IPS DF 6.9 (cell line): Measurements from ENCODE around the gene FPGS.

Source experiments
- DNase-seq: peaks from one replicate; pipeline ENCODE4 v3.0.0-alpha.2; 2013; ENCODE audit warnings: low read depth, low spot score
- H3K27ac ChIP-seq: one replicate; pipeline ENCODE4 v1.5.1; 2013; ENCODE audit warnings: low read length, control low read depth
- H3K27me3 ChIP-seq: 2 replicates; pipeline ENCODE4 v1.6.1; 2013; ENCODE audit warnings: mild to moderate bottlenecking, low read length; ENCODE audit not compliant: control insufficient read depth, insufficient read depth
- H3K36me3 ChIP-seq: 2 replicates; pipeline ENCODE4 v1.6.1; 2013; ENCODE audit warnings: low read length; ENCODE audit not compliant: control insufficient read depth, insufficient read depth
- H3K4me1 ChIP-seq: 2 replicates; pipeline ENCODE4 v1.6.1; 2013; ENCODE audit warnings: low read length; ENCODE audit not compliant: control insufficient read depth, insufficient read depth
- H3K4me3 ChIP-seq: 2 replicates; pipeline ENCODE4 v1.5.1; 2013; ENCODE audit warnings: mild to moderate bottlenecking, low read length
- H3K9me3 ChIP-seq: 2 replicates; pipeline ENCODE4 v1.6.1; 2013; ENCODE audit warnings: low read length, inconsistent platforms; ENCODE audit not compliant: control insufficient read depth, insufficient read depth
- WGBS: extraction: QIAGEN DNeasy Blood & Tissue Kit; methylation state at CpG from one replicate; pipeline ENCODE4 v1.1.7; 2013; ENCODE audit warnings: mixed read lengths, missing lambda C conversion rate; ENCODE audit not compliant: insufficient read length, insufficient coverage; 5-methylcytosine and 5-hydroxymethylcytosine counted together

The FPGS gene

GRCh38 chr9:127788337-127789011 is 14.2 kb upstream of the FPGS start:
- peaks cover 28% of the 10 kb centered on the region for H3K36me3 ChIP-seq
- no peaks in the 10 kb centered on the region for H3K27me3 ChIP-seq
- DNase-seq, result no peak
- no peaks in the 10 kb centered on the region for H3K9me3 ChIP-seq
- H3K27ac ChIP-seq, result no peak overlapping the region
- H3K4me1 ChIP-seq, result no peaks in the 10 kb centered on the region; the same call in 1 of the 2 replicates
- WGBS, result no CpG with 5 or more reads among the region's 26 CpGs
- H3K4me3 ChIP-seq, result no peak overlapping the region

- no peaks in the 10 kb centered on the region; the same call in 1 of the 2 replicates for H3K4me1 ChIP-seq
- H3K27me3 ChIP-seq, result no peaks in the 10 kb centered on the region
- peaks cover 28% of the 10 kb centered on the region for H3K36me3 ChIP-seq
- no CpG with 5 or more reads among the region's 25 CpGs for WGBS
- no peak overlapping the region for H3K4me3 ChIP-seq
- no peak overlapping the region for H3K27ac ChIP-seq
- DNase-seq, result no peak
- no peaks in the 10 kb centered on the region for H3K9me3 ChIP-seq
These were observed 13.5 kb upstream of the FPGS start for GRCh38 chr9:127789179-127789578.

- DNase-seq, result no peak
- Histone ChIP-seq H3K27me3 (no peaks in the 10 kb centered on the region), H3K27ac (no peak overlapping the region), H3K36me3 (peaks cover 28% of the 10 kb centered on the region), H3K4me1 (no peaks in the 10 kb centered on the region; the same call in 1 of the 2 replicates), H3K4me3 (no peak overlapping the region), H3K9me3 (no peaks in the 10 kb centered on the region)
- WGBS, result no CpG with 5 or more reads among the region's 9 CpGs
These were observed 12.4 kb upstream of the FPGS start for GRCh38 chr9:127790094-127790855.

GRCh38 chr9:127791085-127791484 is 11.6 kb upstream of the FPGS start:
- H3K27ac ChIP-seq, result no peak overlapping the region
- no CpG with 5 or more reads among the region's 4 CpGs for WGBS

GRCh38 chr9:127792417-127793031 is 10.2 kb upstream of the FPGS start:
- WGBS, result no CpG with 5 or more reads among the region's 7 CpGs
- no peaks in the 10 kb centered on the region for H3K4me1 ChIP-seq
- no peaks in the 10 kb centered on the region for H3K27me3 ChIP-seq
- no peak overlapping the region for H3K4me3 ChIP-seq
- no peak for DNase-seq
- no peaks in the 10 kb centered on the region for H3K9me3 ChIP-seq
- peaks cover 27% of the 10 kb centered on the region for H3K36me3 ChIP-seq
- no peak overlapping the region for H3K27ac ChIP-seq

More at GRCh38 chr9:127791085-127791484, 11.6 kb upstream of the FPGS start:
- H3K36me3 ChIP-seq, result peaks cover 28% of the 10 kb centered on the region
- no peak overlapping the region for H3K4me3 ChIP-seq
- H3K27me3 ChIP-seq, result no peaks in the 10 kb centered on the region
- no peaks in the 10 kb centered on the region for H3K9me3 ChIP-seq
- DNase-seq, result no peak
- H3K4me1 ChIP-seq, result no peaks in the 10 kb centered on the region; the same call in 1 of the 2 replicates

GRCh38 chr9:127793093-127793708 is 9.5 kb upstream of the FPGS start:
- Histone ChIP-seq H3K4me3 (no peak overlapping the region), H3K4me1 (no peaks in the 10 kb centered on the region), H3K27me3 (no peaks in the 10 kb centered on the region), H3K9me3 (no peaks in the 10 kb centered on the region), H3K27ac (no peak overlapping the region), H3K36me3 (peaks cover 21% of the 10 kb centered on the region)
- no CpG with 5 or more reads among the region's 8 CpGs for WGBS
- no peak for DNase-seq

GRCh38 chr9:127794001-127794791 is 8.5 kb upstream of the FPGS start:
- no peak overlapping the region for H3K27ac ChIP-seq
- WGBS, result no CpG with 5 or more reads among the region's 14 CpGs
- DNase-seq, result no peak
- H3K27me3 ChIP-seq, result no peaks in the 10 kb centered on the region
- no peak overlapping the region for H3K4me3 ChIP-seq
- peaks cover 11% of the 10 kb centered on the region for H3K36me3 ChIP-seq
- H3K9me3 ChIP-seq, result no peaks in the 10 kb centered on the region
- no peaks in the 10 kb centered on the region for H3K4me1 ChIP-seq

GRCh38 chr9:127796225-127796813 is 6.4 kb upstream of the FPGS start:
- H3K27me3 ChIP-seq, result no peaks in the 10 kb centered on the region
- no peak overlapping the region for H3K4me3 ChIP-seq
- no peak overlapping the region for H3K27ac ChIP-seq
- H3K4me1 ChIP-seq, result no peaks in the 10 kb centered on the region
- H3K36me3 ChIP-seq, result no peaks in the 10 kb centered on the region; the same call in 1 of the 2 replicates
- no peaks in the 10 kb centered on the region for H3K9me3 ChIP-seq
- no CpG with 5 or more reads among the region's 8 CpGs for WGBS
- DNase-seq, result no peak

GRCh38 chr9:127796852-127797370 is 5.8 kb upstream of the FPGS start:
- Histone ChIP-seq H3K9me3 (no peaks in the 10 kb centered on the region), H3K36me3 (no peaks in the 10 kb centered on the region), H3K27ac (no peak overlapping the region), H3K4me3 (no peak overlapping the region), H3K4me1 (no peaks in the 10 kb centered on the region), H3K27me3 (no peaks in the 10 kb centered on the region)
- no CpG with 5 or more reads among the region's 11 CpGs for WGBS
- DNase-seq, result no peak
